Kidney epithelial cell (primary cell): ENCODE results near the gene LAMP1. TPM values are rescaled to one million over a fixed set of nuclear protein-coding genes. Genes with fewer than 3 reads are reported as not detected.
"Not testable (repeated sequence)": the region's sequence is repeated elsewhere in the genome, so short reads cannot be mapped to it uniquely, and the experiment has no call there.

Source experiments
- DNase-seq: peaks from one replicate; pipeline ENCODE4 v3.0.0-alpha.2; 2010; ENCODE audit warnings: low read depth
- H3K27me3 ChIP-seq: 2 replicates; pipeline ENCODE4 v1.6.0; 2011; ENCODE audit warnings: low read length; ENCODE audit not compliant: control insufficient read depth, insufficient read depth
- H3K36me3 ChIP-seq: 2 replicates; pipeline ENCODE4 v1.5.1; 2011; ENCODE audit warnings: low read length; ENCODE audit not compliant: control insufficient read depth, insufficient read depth
- H3K4me3 ChIP-seq: 2 replicates; pipeline ENCODE4 v1.5.1; 2011; ENCODE audit warnings: low read depth, mild to moderate bottlenecking, control low read depth, low read length
- total RNA-seq: library from RNA; depleted of rRNA; stranded (reverse); fragments of >200 nt; gene quantifications from 2 replicates; pipeline ENCODE4 v1.2.3, GENCODE V29; 2015
- TF ChIP-seq, protein P1 (sequence below): IDR thresholded peaks from 2 replicates; pipeline ENCODE4 v1.5.1; 2011; ENCODE audit warnings: mild to moderate bottlenecking, moderate library complexity, low read length, control low read depth, inconsistent platforms; ENCODE audit not compliant: insufficient read depth, poor library complexity, severe bottlenecking

Gene LAMP1
- total RNA-seq, 1 donor from 2014 or later: 273 TPM

DNA sequence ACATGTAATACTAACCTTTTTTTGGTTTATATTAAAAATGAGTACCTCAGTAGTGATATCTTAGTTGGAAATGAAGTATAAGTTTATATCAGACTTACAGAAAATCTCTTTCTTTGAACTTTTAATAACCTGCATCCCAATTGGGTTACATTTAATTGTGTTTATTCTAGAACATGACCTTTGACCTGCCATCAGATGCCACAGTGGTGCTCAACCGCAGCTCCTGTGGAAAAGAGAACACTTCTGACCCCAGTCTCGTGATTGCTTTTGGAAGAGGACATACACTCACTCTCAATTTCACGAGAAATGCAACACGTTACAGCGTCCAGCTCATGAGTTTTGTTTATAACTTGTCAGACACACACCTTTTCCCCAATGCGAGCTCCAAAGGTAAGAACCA lies 12.4 kb downstream of the LAMP1 start:
- Histone ChIP-seq H3K4me3 (no peak overlapping the region), H3K36me3 (peaks cover 2% of the 10 kb centered on the region), H3K27me3 (no peaks in the 10 kb centered on the region)
- no peak for DNase-seq
- TF ChIP-seq, protein P1, sequence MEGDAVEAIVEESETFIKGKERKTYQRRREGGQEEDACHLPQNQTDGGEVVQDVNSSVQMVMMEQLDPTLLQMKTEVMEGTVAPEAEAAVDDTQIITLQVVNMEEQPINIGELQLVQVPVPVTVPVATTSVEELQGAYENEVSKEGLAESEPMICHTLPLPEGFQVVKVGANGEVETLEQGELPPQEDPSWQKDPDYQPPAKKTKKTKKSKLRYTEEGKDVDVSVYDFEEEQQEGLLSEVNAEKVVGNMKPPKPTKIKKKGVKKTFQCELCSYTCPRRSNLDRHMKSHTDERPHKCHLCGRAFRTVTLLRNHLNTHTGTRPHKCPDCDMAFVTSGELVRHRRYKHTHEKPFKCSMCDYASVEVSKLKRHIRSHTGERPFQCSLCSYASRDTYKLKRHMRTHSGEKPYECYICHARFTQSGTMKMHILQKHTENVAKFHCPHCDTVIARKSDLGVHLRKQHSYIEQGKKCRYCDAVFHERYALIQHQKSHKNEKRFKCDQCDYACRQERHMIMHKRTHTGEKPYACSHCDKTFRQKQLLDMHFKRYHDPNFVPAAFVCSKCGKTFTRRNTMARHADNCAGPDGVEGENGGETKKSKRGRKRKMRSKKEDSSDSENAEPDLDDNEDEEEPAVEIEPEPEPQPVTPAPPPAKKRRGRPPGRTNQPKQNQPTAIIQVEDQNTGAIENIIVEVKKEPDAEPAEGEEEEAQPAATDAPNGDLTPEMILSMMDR: no peak

DNA sequence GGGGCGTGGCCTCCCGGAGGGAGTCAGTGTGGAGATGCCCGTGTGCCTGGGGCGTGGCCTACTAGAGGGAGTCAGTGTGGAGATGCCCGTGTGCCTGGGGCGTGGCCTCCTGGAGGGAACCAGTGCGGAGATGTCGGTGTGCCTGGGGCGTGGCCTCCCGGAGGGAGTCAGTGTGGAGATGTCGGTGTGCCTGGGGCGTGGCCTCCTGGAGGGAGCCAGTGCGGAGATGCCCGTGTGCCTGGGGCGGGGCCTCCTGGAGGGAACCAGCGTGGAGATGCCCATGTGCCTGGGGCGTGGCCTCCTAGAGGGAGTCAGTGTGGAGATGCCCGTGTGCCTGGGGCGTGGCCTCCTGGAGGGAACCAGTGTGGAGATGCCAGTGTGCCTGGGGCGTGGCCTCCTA lies 17.1 kb downstream of the LAMP1 start:
- DNase-seq: not testable (repeated sequence)

DNA sequence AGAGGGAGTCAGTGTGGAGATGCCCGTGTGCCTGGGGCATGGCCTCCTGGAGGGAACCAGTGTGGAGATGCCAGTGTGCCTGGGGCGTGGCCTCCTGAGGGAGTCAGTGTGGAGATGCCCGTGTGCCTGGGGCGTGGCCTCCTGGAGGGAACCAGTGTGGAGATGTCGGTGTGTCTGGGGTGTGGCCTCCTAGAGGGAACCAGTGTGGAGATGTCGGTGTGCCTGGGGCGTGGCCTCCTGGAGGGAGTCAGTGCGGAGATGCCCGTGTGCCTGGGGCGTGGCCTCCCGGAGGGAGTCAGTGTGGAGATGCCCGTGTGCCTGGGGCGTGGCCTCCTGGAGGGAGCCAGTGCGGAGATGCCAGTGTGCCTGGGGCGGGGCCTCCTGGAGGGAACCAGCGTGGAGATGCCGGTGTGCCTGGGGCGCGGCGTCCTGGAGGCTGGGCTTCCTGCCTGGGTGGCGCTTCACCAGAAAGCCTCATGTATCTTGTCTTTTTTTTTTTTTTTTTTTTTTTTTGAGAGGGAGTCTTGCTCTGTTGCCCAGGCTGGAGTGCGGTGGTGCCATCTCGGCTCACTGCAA lies 17.9 kb downstream of the LAMP1 start:
- DNase-seq, H3K36me3 ChIP-seq, H3K27me3 ChIP-seq, H3K4me3 ChIP-seq: not testable (repeated sequence)

More for the DNA sequence above, 17.1 kb downstream of the LAMP1 start:
- H3K36me3 ChIP-seq, H3K4me3 ChIP-seq, H3K27me3 ChIP-seq: not testable (repeated sequence)

DNA sequence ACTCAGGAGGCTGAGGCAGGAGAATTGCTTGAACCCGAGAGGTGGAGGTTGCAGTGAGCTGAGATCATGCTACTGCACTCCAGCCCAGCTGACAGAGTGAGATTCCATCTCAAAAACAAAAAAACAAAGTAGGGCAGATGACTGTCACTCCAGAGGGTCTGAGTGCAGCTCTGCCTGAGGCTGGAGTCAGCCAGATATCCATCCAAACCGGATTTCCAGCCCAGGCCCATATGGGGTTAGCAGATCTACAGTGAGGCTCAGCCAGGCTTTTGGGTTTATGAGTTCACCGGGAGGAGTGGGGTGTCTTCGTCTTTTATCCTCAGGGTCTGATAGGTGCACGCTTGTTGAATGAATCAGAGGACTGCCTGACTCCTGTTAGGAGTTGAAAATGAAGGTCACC lies 19.0 kb downstream of the LAMP1 start:
- H3K36me3 ChIP-seq: no peaks in the 10 kb centered on the region
- H3K27me3 ChIP-seq: no peaks in the 10 kb centered on the region
- TF ChIP-seq, protein P1: no peak
- no peak for DNase-seq
- no peak overlapping the region for H3K4me3 ChIP-seq

DNA sequence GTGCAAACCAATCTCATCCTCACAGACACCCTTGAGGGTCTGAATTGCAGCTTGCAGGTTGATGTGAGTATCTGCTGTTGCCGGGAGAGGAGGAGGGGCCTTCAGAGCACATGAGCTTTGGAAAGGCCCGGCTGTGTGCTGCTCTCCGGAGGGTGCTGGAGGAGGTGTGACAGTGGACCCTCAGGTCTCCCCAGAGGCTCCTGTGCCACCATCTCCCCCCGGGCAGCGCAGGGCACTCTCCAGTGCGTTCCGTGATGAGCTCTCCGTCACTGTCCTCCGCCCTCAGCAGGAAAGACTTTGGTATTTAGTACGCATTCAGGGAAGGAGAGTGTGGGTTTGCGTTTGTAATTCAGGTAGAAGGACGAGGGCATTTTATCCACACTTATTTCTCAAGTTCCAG lies 20.0 kb downstream of the LAMP1 start:
- Histone ChIP-seq H3K36me3 (no peaks in the 10 kb centered on the region), H3K27me3 (no peaks in the 10 kb centered on the region)
- no peak for DNase-seq

DNA sequence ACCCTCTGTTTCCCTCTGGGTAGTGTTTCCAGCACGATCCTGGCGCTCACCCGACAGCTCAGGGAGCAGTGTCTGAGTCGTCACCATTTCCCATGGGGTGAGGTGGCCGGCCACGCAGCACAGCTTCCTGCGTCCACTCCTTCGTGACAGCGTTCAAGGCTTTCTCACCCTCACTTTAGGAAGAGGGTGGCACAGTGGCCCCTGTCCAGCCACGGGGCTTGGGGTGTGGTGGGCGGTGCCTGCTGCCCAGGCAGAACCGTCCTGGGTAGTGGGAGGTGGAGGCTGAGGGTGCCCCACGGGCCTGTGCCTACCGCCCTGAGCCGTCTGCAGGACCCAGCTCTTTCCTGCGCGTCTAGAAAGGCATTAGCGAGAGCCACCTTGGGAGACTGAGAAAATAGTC lies 21.9 kb downstream of the LAMP1 start:
- Histone ChIP-seq H3K4me3 (no peak overlapping the region), H3K36me3 (peaks cover 2% of the 10 kb centered on the region), H3K27me3 (no peaks in the 10 kb centered on the region)
- TF ChIP-seq, protein P1: no peak
- DNase-seq: no peak

More for the DNA sequence above, 20.0 kb downstream of the LAMP1 start:
- H3K4me3 ChIP-seq: no peak overlapping the region
- TF ChIP-seq, protein P1: no peak

DNA sequence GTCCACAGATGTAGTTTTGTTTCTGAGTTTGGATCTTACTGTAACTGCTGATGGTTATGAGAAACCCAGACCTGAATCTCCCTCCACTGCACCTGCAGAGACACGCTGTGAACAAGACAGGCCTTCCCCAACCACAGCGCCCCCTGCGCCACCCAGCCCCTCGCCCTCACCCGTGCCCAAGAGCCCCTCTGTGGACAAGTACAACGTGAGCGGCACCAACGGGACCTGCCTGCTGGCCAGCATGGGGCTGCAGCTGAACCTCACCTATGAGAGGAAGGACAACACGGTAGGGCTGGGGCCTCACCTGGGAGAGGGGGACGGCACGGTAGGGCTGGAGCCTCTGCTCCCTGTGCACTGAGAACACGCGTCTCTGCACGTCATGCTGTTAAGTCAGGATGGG lies 22.3 kb downstream of the LAMP1 start:
- Histone ChIP-seq H3K36me3 (peaks cover 2% of the 10 kb centered on the region), H3K27me3 (no peaks in the 10 kb centered on the region), H3K4me3 (no peak overlapping the region)
- no peak for DNase-seq
- TF ChIP-seq, protein P1: no peak
